ENCODE data around the gene ZNF175. TPM values are rescaled to one million over a fixed set of nuclear protein-coding genes. Genes with fewer than 3 reads are reported as not detected.

The ZNF175 gene
- total and polyA plus RNA-seq, 2 experiments from 2014 or later, result 1.1 to 4.1 TPM

- 63% methylated on average over 1 of the region's 1 CpG for WGBS (ENCODE audit: low lambda C conversion rate, missing lambda C conversion rate)
- H4K20me1 ChIP-seq (ENCODE audit: insufficient read depth, poor library complexity, severe bottlenecking), result no peaks in the 10 kb centered on the region
- no peaks in the 10 kb centered on the region for H3K36me3 ChIP-seq (replicated peaks; ENCODE audit: insufficient read depth, low read depth)
- no peak overlapping the region for H3K4me2 ChIP-seq
- no peak overlapping the region for H3K27ac ChIP-seq
- H3K4me1 ChIP-seq (ENCODE audit: insufficient read depth), result no peaks in the 10 kb centered on the region
- no peak overlapping the region for H3K4me3 ChIP-seq
- H3K9me2 ChIP-seq (replicated peaks; ENCODE audit: insufficient read depth), result no peaks in the 10 kb centered on the region
- no peaks in the 10 kb centered on the region for H3K79me2 ChIP-seq
- TF ChIP-seq CTCF (IDR thresholded peaks at IDR 0.05; ENCODE audit: poor library complexity) (no peak), EZH2 (IDR thresholded peaks at IDR 0.05; ENCODE audit: borderline replicate concordance) (no peak), EZH2phosphoT487 (IDR thresholded peaks at IDR 0.05; ENCODE audit: low read depth, severe bottlenecking, unreplicated experiment) (no peak)
- H3K27me3 ChIP-seq, result no peaks in the 10 kb centered on the region
- no peak for DNase-seq (ENCODE audit: low spot score)
- H3K9me3 ChIP-seq (ENCODE audit: low read depth), result no peaks in the 10 kb centered on the region
- H2AFZ ChIP-seq, result no peak overlapping the region
These were observed 18.5 kb upstream of the ZNF175 start for GRCh38 chr19:51552608-51552995.

- H3K4me2 ChIP-seq, result no peak overlapping the region
- TF ChIP-seq EZH2phosphoT487 (IDR thresholded peaks at IDR 0.05; ENCODE audit: low read depth, severe bottlenecking, unreplicated experiment), result no peak
These were observed 17.9 kb upstream of the ZNF175 start for GRCh38 chr19:51552996-51553725.

DNA sequence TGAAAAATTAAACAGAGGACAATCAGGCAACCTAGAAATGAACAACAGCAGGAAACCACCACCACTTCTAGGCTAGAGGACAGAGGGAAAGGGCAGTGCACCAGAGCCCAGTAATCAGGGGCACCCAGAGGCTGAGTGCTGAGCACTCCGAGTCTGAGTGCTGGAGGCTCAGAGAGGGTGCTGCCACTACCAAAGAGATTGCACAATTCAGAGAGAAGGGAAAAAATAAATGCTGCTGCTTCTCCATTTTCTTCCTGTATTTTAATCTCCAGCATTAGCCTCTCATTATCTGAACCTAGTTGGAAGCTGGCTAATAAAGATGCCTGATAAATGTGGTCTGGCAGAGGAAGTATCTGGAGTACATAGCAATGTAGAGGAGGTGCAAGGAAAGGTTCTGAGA is 11.8 kb upstream of the ZNF175 start:
- Histone ChIP-seq H3K27me3 (no peaks in the 10 kb centered on the region), H3K36me3 (replicated peaks; ENCODE audit: insufficient read depth, low read depth) (no peaks in the 10 kb centered on the region), H3K9me3 (ENCODE audit: low read depth) (no peaks in the 10 kb centered on the region), H3K79me2 (no peaks in the 10 kb centered on the region), H3K9me2 (replicated peaks; ENCODE audit: insufficient read depth) (no peaks in the 10 kb centered on the region), H3K4me1 (ENCODE audit: insufficient read depth) (no peaks in the 10 kb centered on the region), H3K4me3 (no peak overlapping the region), H2AFZ (no peak overlapping the region), H3K4me2 (no peak overlapping the region), H4K20me1 (ENCODE audit: insufficient read depth, poor library complexity, severe bottlenecking) (no peaks in the 10 kb centered on the region), H3K27ac (no peak overlapping the region)
- DNase-seq (ENCODE audit: low spot score), result no peak
- 63% methylated on average over 1 of the region's 1 CpG for WGBS (ENCODE audit: low lambda C conversion rate, missing lambda C conversion rate)
- TF ChIP-seq EZH2 (IDR thresholded peaks at IDR 0.05; ENCODE audit: borderline replicate concordance) (no peak), EZH2phosphoT487 (IDR thresholded peaks at IDR 0.05; ENCODE audit: low read depth, severe bottlenecking, unreplicated experiment) (no peak), CTCF (IDR thresholded peaks at IDR 0.05; ENCODE audit: poor library complexity) (no peak)

More at GRCh38 chr19:51552996-51553725, 17.9 kb upstream of the ZNF175 start:
- Histone ChIP-seq H3K27ac (no peak overlapping the region), H4K20me1 (ENCODE audit: insufficient read depth, poor library complexity, severe bottlenecking) (no peaks in the 10 kb centered on the region), H3K79me2 (no peaks in the 10 kb centered on the region), H3K27me3 (no peaks in the 10 kb centered on the region), H3K4me3 (no peak overlapping the region), H3K9me3 (ENCODE audit: low read depth) (no peaks in the 10 kb centered on the region), H2AFZ (no peak overlapping the region), H3K36me3 (replicated peaks; ENCODE audit: insufficient read depth, low read depth) (no peaks in the 10 kb centered on the region), H3K4me1 (ENCODE audit: insufficient read depth) (no peaks in the 10 kb centered on the region), H3K9me2 (replicated peaks; ENCODE audit: insufficient read depth) (no peaks in the 10 kb centered on the region)
- 50% methylated on average over 18 of the region's 20 CpGs for WGBS (ENCODE audit: low lambda C conversion rate, missing lambda C conversion rate)
- DNase-seq (ENCODE audit: low spot score), result peak; percentile 72

DNA sequence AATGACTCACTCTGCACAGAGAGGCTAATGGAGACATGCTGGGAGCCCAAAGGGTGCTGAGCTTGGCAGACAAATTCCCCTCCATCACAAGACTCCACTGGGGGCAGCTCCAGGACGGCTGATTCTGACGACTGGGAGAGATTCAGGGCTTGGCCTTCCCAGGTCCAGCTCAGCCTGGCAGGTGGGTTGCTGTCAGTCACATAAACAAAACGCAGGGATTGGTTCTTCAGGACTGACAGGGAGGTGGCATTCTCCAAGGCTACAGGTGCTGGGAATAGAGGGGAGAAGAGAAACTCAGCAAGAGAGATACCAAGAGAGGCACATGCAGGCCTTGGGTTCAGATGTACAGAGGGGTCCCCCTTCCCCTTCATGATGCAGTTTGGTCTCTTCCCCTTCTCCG is 10.7 kb upstream of the ZNF175 start:
- H3K79me2 ChIP-seq, result no peaks in the 10 kb centered on the region
- no peak overlapping the region for H3K4me2 ChIP-seq
- no peaks in the 10 kb centered on the region for H3K36me3 ChIP-seq (replicated peaks; ENCODE audit: insufficient read depth, low read depth)
- no peaks in the 10 kb centered on the region for H3K4me1 ChIP-seq (ENCODE audit: insufficient read depth)
- WGBS (ENCODE audit: low lambda C conversion rate, missing lambda C conversion rate), result 48% methylated on average over 4 of the region's 4 CpGs
- TF ChIP-seq CTCF (IDR thresholded peaks at IDR 0.05; ENCODE audit: poor library complexity) (no peak), EZH2 (IDR thresholded peaks at IDR 0.05; ENCODE audit: borderline replicate concordance) (no peak), EZH2phosphoT487 (IDR thresholded peaks at IDR 0.05; ENCODE audit: low read depth, severe bottlenecking, unreplicated experiment) (no peak)
- H3K27ac ChIP-seq, result no peak overlapping the region
- H3K9me3 ChIP-seq (ENCODE audit: low read depth), result no peaks in the 10 kb centered on the region
- H3K4me3 ChIP-seq, result no peak overlapping the region
- H3K9me2 ChIP-seq (replicated peaks; ENCODE audit: insufficient read depth), result no peaks in the 10 kb centered on the region
- no peak overlapping the region for H2AFZ ChIP-seq
- no peaks in the 10 kb centered on the region for H3K27me3 ChIP-seq
- no peak for DNase-seq (ENCODE audit: low spot score)
- no peaks in the 10 kb centered on the region for H4K20me1 ChIP-seq (ENCODE audit: insufficient read depth, poor library complexity, severe bottlenecking)

All from hepatocyte (in vitro differentiated cells).